H1 (cell line): ENCODE results near the gene SEPTIN2. TPM values are rescaled to one million over a fixed set of nuclear protein-coding genes. Genes with fewer than 3 reads are reported as not detected.

Experiments
- CTCF ChIA-PET: fragments of 300-600 bp; sonication (Branson Sonifier 250); formaldehyde crosslinking; loops from one replicate; lab custom pipeline; 2021; ENCODE audit not compliant: partially characterized antibody; lab: Charles Lee
- POLR2A ChIA-PET: fragments of 300-600 bp; sonication (Branson Sonifier 250); formaldehyde crosslinking; loops from one replicate; lab custom pipeline; 2021; ENCODE audit warnings: inconsistent platforms; ENCODE audit not compliant: partially characterized antibody; lab: Charles Lee
- DNase-seq, 2 experiments: peaks; one replicate each; pipeline versions ENCODE4 v3.0.0 to v3.0.0-alpha.2; 2010 to 2022; ENCODE audit warnings: low spot score in 2 of 2, low read depth in 1 of 2, mixed read lengths in 1 of 2
- FAIRE-seq: peaks from 2 replicates; lab custom pipeline; 2011; peaks lifted over from hg19 to GRCh38; lab: Jason Lieb, UNC
- H2AFZ ChIP-seq: 2 replicates; pipeline ENCODE4 v1.8.1; 2012; ENCODE audit warnings: low read length, inconsistent platforms
- H2AK5ac ChIP-seq: 2 replicates; pipeline ENCODE4 v1.6.1; 2013; ENCODE audit warnings: low read depth, low read length
- H2BK120ac ChIP-seq: replicated peaks from 2 replicates; pipeline ENCODE3; 2013; ENCODE audit warnings: low read depth, low read length, inconsistent platforms
- H2BK12ac ChIP-seq: 2 replicates; pipeline ENCODE4 v1.6.1; 2013; ENCODE audit warnings: low read depth, low read length
- H2BK15ac ChIP-seq: 2 replicates; pipeline ENCODE4 v1.6.1; 2013; ENCODE audit warnings: low read length
- H2BK20ac ChIP-seq: 2 replicates; pipeline ENCODE4 v1.6.1; 2013; ENCODE audit warnings: low read length
- H2BK5ac ChIP-seq: 2 replicates; pipeline ENCODE4 v1.6.1; 2013; ENCODE audit warnings: low read depth, low read length
- H3K14ac ChIP-seq: 2 replicates; pipeline ENCODE4 v1.6.1; 2013; ENCODE audit warnings: inconsistent platforms; ENCODE audit not compliant: insufficient read length
- H3K18ac ChIP-seq: 2 replicates; pipeline ENCODE4 v1.6.1; 2013; ENCODE audit warnings: low read length; ENCODE audit errors: extremely low read depth
- H3K23ac ChIP-seq: 2 replicates; pipeline ENCODE4 v1.6.1; 2013; ENCODE audit warnings: inconsistent platforms; ENCODE audit not compliant: insufficient read length
- H3K23me2 ChIP-seq: 2 replicates; pipeline ENCODE4 v1.6.1; 2013; ENCODE audit warnings: low read depth, low read length
- H3K27ac ChIP-seq: 2 replicates; pipeline ENCODE4 v1.6.1; 2011; ENCODE audit warnings: low read depth, low read length, inconsistent platforms
- H3K27me3 ChIP-seq, 4 experiments: replicated peaks in 1 of 4; 1 replicate in 1 of 4; 2 replicates in 3 of 4; pipeline versions ENCODE4 v1.6.1 to v1.8.1; 2011 to 2013; ENCODE audit warnings: low read length in 3 of 4, mild to moderate bottlenecking in 3 of 4, inconsistent platforms in 2 of 4, mixed read lengths in 2 of 4, moderate library complexity in 1 of 4; ENCODE audit not compliant: control insufficient read depth in 3 of 4, insufficient read depth in 3 of 4; ENCODE audit errors: extremely low read depth in 1 of 4
- H3K36me3 ChIP-seq, 4 experiments: 2 replicates each; pipeline versions ENCODE4 v1.6.1 to v1.8.1; 2011 to 2013; ENCODE audit warnings: mild to moderate bottlenecking in 4 of 4, low read length in 3 of 4, moderate library complexity in 2 of 4, control low read depth in 1 of 4, inconsistent platforms in 1 of 4; ENCODE audit not compliant: insufficient read depth in 4 of 4, control insufficient read depth in 2 of 4
- H3K4ac ChIP-seq: replicated peaks from 2 replicates; pipeline ENCODE3; 2013; ENCODE audit warnings: low read length, low read depth, mixed read lengths, inconsistent platforms; ENCODE audit not compliant: insufficient read length
- H3K4me1 ChIP-seq, 4 experiments: replicated peaks in 1 of 4; 1 replicate in 1 of 4; 2 replicates in 3 of 4; pipeline versions ENCODE4 v1.6.1 to v1.8.1; 2011 to 2013; ENCODE audit warnings: low read length in 3 of 4, inconsistent platforms in 2 of 4, mixed read lengths in 1 of 4; ENCODE audit not compliant: insufficient read depth in 4 of 4, control insufficient read depth in 3 of 4
- H3K4me2 ChIP-seq, 2 experiments: 2 replicates each; pipeline versions ENCODE4 v1.6.1 to v1.8.1; 2011 to 2013; ENCODE audit warnings: low read depth in 2 of 2, low read length in 2 of 2, control low read depth in 1 of 2, inconsistent platforms in 1 of 2, mild to moderate bottlenecking in 1 of 2; ENCODE audit not compliant: insufficient read depth in 1 of 2
- H3K4me3 ChIP-seq, 4 experiments: fragments of 200-600, 300-600 bp in 1 of 4; sonication (generic), shearing (Covaris generic), sonication (Bioruptor Twin) in 1 of 4; 2 replicates each; pipeline versions ENCODE4 v1.5.1 to v1.8.1; 2011 to 2016; ENCODE audit warnings: low read length in 4 of 4, low read depth in 3 of 4, control low read depth in 2 of 4, inconsistent platforms in 2 of 4, mild to moderate bottlenecking in 2 of 4, mixed read lengths in 1 of 4, moderate library complexity in 1 of 4; ENCODE audit not compliant: insufficient read depth in 2 of 4; ENCODE audit errors: extremely low read depth in 1 of 4
- H3K56ac ChIP-seq: replicated peaks from 2 replicates; pipeline ENCODE3; 2013; ENCODE audit warnings: low read depth, mild to moderate bottlenecking, mixed read lengths, low read length, inconsistent platforms; ENCODE audit not compliant: insufficient read length
- H3K79me1 ChIP-seq: 2 replicates; pipeline ENCODE4 v1.6.1; 2013; ENCODE audit warnings: low read depth, low read length, control low read depth
- H3K79me2 ChIP-seq, 2 experiments: 2 replicates each; pipeline versions ENCODE4 v1.6.1 to v1.8.1; 2012 to 2013; ENCODE audit warnings: low read length in 2 of 2, mild to moderate bottlenecking in 2 of 2, inconsistent platforms in 1 of 2; ENCODE audit not compliant: insufficient read depth in 2 of 2, control insufficient read depth in 1 of 2
- H3K9ac ChIP-seq, 4 experiments: replicated peaks in 1 of 4; 1 replicate in 1 of 4; 2 replicates in 3 of 4; pipeline versions ENCODE4 v1.6.1 to v1.8.1; 2011 to 2013; ENCODE audit warnings: low read depth in 3 of 4, low read length in 3 of 4, control low read depth in 2 of 4, mild to moderate bottlenecking in 2 of 4, moderate library complexity in 2 of 4, inconsistent platforms in 1 of 4; ENCODE audit errors: extremely low read depth in 1 of 4
- H3K9me3 ChIP-seq, 2 experiments: 2 replicates each; pipeline versions ENCODE4 v1.6.1 to v1.8.1; 2012 to 2013; ENCODE audit warnings: mild to moderate bottlenecking in 2 of 2, moderate library complexity in 2 of 2, control low read depth in 1 of 2, inconsistent platforms in 1 of 2, low read depth in 1 of 2, low read length in 1 of 2, mixed read lengths in 1 of 2; ENCODE audit not compliant: insufficient read depth in 2 of 2
- H4K20me1 ChIP-seq, 2 experiments: replicated peaks in 1 of 2; 2 replicates each; pipeline versions ENCODE3 to v1.8.1; 2011 to 2013; ENCODE audit warnings: inconsistent platforms in 2 of 2, low read length in 2 of 2, mild to moderate bottlenecking in 1 of 2; ENCODE audit not compliant: insufficient read depth in 2 of 2, control insufficient read depth in 1 of 2
- H4K5ac ChIP-seq: 2 replicates; pipeline ENCODE4 v1.6.1; 2013; ENCODE audit warnings: low read length, low read depth, mixed read lengths, inconsistent platforms; ENCODE audit not compliant: insufficient read length
- H4K8ac ChIP-seq: 2 replicates; pipeline ENCODE4 v1.8.0; 2013; ENCODE audit warnings: mild to moderate bottlenecking, moderate library complexity, low read length, inconsistent platforms; ENCODE audit not compliant: insufficient read depth; ENCODE audit errors: extremely low read depth
- H4K91ac ChIP-seq: replicated peaks from 2 replicates; pipeline ENCODE3; 2013; ENCODE audit warnings: low read length, mixed read lengths, inconsistent platforms; ENCODE audit not compliant: insufficient read length
- EGR1 ChIP-seq: IDR thresholded peaks from 2 replicates; pipeline ENCODE4 v1.6.1; 2011; ENCODE audit warnings: low read depth, low read length, borderline replicate concordance
- EP300 ChIP-seq, 2 experiments: IDR thresholded peaks; 1 replicate in 1 of 2; 2 replicates in 1 of 2; pipeline ENCODE4 v1.6.1; 2011 to 2012; ENCODE audit warnings: low read depth in 2 of 2, low read length in 2 of 2, mild to moderate bottlenecking in 2 of 2, borderline replicate concordance in 1 of 2, inconsistent platforms in 1 of 2, moderate library complexity in 1 of 2
- KDM5A ChIP-seq: fragments of 200-600 bp; IDR thresholded peaks from 2 replicates; pipeline ENCODE4 v1.7.1; 2012; ENCODE audit warnings: mild to moderate bottlenecking, low read length, inconsistent platforms, mixed read lengths
- MAX ChIP-seq: IDR thresholded peaks from 2 replicates; pipeline ENCODE4 v1.6.1; 2012; ENCODE audit warnings: inconsistent platforms
- TAF1 ChIP-seq: IDR thresholded peaks from 2 replicates; pipeline ENCODE4 v1.6.1; 2011; ENCODE audit warnings: mild to moderate bottlenecking, low read depth, low read length
- TCF12 ChIP-seq: IDR thresholded peaks from 2 replicates; pipeline ENCODE4 v1.6.1; 2011; ENCODE audit warnings: low read depth, mild to moderate bottlenecking, low read length
- WGBS, 2 experiments: shearing (Covaris generic) in 1 of 2; methylation state at CpG; one replicate each; pipeline versions ENCODE4 v1.1.6 to v1.1.7; 2013 to 2015; ENCODE audit warnings: low lambda C conversion rate in 2 of 2, mixed read lengths in 2 of 2, inconsistent platforms in 1 of 2, low coverage in 1 of 2, missing lambda C conversion rate in 1 of 2; ENCODE audit not compliant: insufficient replicate concordance in 2 of 2, insufficient coverage in 1 of 2, insufficient read length in 1 of 2; ENCODE audit errors: extremely low coverage in 1 of 2, missing lambda C conversion rate in 1 of 2; 5-methylcytosine and 5-hydroxymethylcytosine counted together
- polyA plus RNA-seq, 7 experiments: library from polyadenylated mRNA; depleted of rRNA in 3 of 7; stranded (reverse) in 5 of 7; unstranded in 2 of 7; fragments of >200 nt in 5 of 7; fragments of 200-250 nt in 2 of 7; gene quantifications; 1 replicate in 5 of 7; 2 replicates in 1 of 7; 4 replicates in 1 of 7; pipeline versions ENCODE4 v1.2.1 to v1.2.3, GENCODE V29; 2011 to 2013; ENCODE audit warnings: missing spikeins in 2 of 7, mixed read lengths in 2 of 7
- total RNA-seq: library from RNA; stranded (reverse); fragmentation: NEBNext Ultra II Directional; extraction: Animal tissue kit (Norgen Biotek cat#: 25700); gene quantifications from 2 replicates; pipeline ENCODE4 v1.2.1, GENCODE V29; 2021

SEPTIN2 gene
- total and polyA plus RNA-seq, 2 of the 8 experiments (the other 6 are each of a cell fraction or from before 2014, with no cell fraction given): 392 to 650 TPM

GRCh38 chr2:241321033-241321432 is 5.3 kb downstream of the SEPTIN2 start:
- Histone ChIP-seq H3K4ac (no peak overlapping the region), H3K79me2 (peaks cover 57 to 100% of the 10 kb centered on the region in 2 experiments), H3K79me1 (peaks cover 3% of the 10 kb centered on the region; the same call in 1 of the 2 replicates), H3K23ac (no peak overlapping the region), H2BK12ac (no peak overlapping the region), H3K9me3 (no peaks in the 10 kb centered on the region), H3K4me2 (no peak overlapping the region), H4K20me1 (peaks cover 17 to 27% of the 10 kb centered on the region in 2 experiments), H3K56ac (no peak overlapping the region), H4K8ac (no peak overlapping the region), H2BK15ac (no peak overlapping the region), H3K23me2 (peaks cover 6% of the 10 kb centered on the region), H3K36me3 (peaks cover 0 to 24% (median 0%) of the 10 kb centered on the region in 4 experiments; a peak in 3 of 8 replicates), H3K4me1 (peaks cover 0 to 7% (median under 1%) of the 10 kb centered on the region in 4 experiments; a peak in 3 of 7 replicates), H4K91ac (no peak overlapping the region), H3K18ac (no peak overlapping the region), H2BK120ac (no peak overlapping the region), H3K27ac (no peak overlapping the region), H3K4me3 (no peak overlapping the region), H2AK5ac (no peak overlapping the region), H2AFZ (no peak overlapping the region), H2BK5ac (no peak overlapping the region), H4K5ac (no peak overlapping the region), H3K27me3 (no peaks in the 10 kb centered on the region), H3K14ac (no peak overlapping the region), H3K9ac (no peak overlapping the region), H2BK20ac (no peak overlapping the region)
- no peak for DNase-seq
- TF ChIP-seq TCF12 (no peak), MAX (no peak), EGR1 (no peak), TAF1 (no peak), KDM5A (no peak), EP300 (IDR thresholded peaks at IDR 0.05; ENCODE audit: borderline replicate concordance in 1 of 2, low read depth in 2 of 2, low read length in 2 of 2) (no peak)
- 93% methylated on average over 1 of the region's 1 CpG; no CpG with 5 or more reads in 1 of the 2 experiments for WGBS, 2 experiments
- POLR2A ChIA-PET: interaction anchor here (1.7 to 2.9 kb wide), 2 partner anchors 8 to 11 kb away, joined by 3 to 15 read pairs; no protein-coding TSS in a partner anchor
- CTCF ChIA-PET: no interaction called here
- no peak for FAIRE-seq
